ENCODE measurements around the gene AMPD2.

AMPD2 gene

DNA sequence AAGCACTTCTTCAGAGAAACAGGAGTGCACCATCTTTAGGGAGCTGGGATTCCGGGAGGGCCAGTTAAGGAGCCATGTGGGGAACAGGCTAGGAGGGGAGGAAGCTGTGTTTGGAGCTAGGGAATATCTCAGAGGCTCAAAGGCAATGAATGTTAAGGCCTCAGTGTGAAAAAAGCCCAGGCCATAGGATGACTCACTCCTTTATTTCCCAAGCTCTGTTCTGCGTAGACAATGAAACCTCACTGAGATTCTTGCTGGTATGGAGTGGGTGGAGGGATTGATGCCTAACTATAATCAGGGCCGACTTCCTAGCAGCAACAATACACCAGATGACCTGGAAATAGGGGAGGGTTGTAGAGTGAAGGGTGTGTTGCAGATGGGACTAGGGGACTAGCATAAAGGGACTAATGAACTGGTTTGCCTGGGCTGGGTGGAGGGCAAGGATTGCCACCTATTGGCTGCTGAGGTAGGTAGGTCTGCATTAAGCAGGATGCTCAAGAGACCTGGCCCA lies 2.3 kb upstream of the AMPD2 start:
- DNase-seq (ENCODE audit: low spot score), result no peak

DNA sequence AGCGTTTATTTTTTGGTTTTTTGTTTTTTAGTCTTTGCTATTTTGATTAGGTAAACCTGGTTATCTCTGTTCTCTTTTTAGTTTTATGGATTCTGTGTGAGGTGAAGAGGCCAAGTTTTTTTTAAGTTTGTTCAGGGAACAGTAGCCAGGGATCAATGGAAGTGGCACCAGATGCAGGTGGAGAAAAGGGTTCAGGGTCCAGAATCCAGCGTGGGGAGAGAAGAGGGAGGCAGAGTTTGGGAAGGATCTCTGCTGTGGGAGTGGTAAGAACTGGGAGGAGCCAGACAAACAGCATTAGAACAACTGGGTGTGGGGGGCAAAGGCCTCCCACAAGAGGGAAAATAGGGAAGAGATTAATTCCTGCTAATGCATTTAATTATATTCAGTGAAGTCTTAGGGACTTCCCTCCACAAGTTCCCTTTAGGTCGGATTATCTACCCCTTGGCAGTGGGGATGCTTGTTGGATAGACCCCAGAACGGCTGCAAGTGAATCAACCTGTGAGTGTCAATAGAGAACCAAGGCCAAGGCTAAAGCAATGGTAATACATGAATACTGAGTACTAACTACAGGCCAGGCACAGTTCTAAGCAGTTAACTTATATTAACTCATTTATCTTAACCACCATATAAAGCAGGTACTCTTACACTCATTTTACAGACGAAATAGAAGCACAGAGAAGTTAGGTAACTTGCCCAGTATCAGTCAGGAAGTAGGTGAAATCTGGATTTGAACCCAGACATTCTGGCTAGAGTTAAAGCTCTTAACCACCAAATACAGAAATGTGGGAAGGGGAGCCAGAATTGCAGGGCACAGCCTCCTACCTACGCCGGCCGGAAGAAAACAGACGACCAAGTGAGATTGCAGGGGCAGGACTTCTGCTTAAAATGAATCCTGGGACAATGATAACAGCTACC lies 719 bp upstream of the AMPD2 start:
- DNase-seq (ENCODE audit: low spot score), result no peak

DNA sequence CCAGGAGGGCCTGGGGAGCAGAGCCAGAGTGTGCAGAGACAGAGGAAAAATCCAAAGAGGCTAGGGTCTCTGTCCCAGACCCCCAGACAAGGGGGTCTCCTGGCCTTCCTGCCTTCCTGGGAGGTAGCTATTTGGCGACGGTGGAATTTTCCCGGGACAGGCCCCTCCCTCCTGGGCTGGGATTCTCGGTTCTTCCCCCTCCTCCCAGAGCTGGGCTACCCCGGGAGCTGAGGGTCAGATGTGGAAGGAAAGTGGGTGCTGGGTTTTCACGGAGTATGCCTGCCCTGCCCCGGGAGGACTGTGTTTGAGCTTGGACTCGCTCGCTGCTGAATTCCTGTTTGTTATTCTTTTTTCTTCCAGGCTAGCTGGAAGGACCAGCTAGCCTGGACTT lies 759 bp downstream of the AMPD2 start:
- peak; percentile 41 for DNase-seq (ENCODE audit: low spot score)

DNA sequence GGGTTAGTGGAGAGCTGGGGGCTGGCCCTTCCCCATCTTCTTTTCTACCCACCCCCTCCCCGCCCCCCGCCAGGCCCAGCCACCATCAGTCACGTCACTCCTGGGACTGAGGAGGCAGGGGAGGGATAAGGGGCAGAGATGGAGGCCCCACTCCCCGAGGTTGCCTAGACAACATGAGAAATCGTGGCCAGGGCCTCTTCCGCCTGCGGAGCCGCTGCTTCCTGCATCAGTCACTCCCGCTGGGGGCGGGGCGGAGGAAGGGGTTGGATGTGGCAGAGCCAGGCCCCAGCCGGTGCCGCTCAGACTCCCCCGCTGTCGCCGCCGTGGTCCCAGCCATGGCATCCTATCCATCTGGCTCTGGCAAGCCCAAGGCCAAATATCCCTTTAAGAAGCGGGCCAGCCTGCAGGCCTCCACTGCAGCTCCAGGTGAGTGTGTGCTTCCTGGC lies 1.2 kb downstream of the AMPD2 start:
- peak; percentile 85 for DNase-seq (ENCODE audit: low spot score)

DNA sequence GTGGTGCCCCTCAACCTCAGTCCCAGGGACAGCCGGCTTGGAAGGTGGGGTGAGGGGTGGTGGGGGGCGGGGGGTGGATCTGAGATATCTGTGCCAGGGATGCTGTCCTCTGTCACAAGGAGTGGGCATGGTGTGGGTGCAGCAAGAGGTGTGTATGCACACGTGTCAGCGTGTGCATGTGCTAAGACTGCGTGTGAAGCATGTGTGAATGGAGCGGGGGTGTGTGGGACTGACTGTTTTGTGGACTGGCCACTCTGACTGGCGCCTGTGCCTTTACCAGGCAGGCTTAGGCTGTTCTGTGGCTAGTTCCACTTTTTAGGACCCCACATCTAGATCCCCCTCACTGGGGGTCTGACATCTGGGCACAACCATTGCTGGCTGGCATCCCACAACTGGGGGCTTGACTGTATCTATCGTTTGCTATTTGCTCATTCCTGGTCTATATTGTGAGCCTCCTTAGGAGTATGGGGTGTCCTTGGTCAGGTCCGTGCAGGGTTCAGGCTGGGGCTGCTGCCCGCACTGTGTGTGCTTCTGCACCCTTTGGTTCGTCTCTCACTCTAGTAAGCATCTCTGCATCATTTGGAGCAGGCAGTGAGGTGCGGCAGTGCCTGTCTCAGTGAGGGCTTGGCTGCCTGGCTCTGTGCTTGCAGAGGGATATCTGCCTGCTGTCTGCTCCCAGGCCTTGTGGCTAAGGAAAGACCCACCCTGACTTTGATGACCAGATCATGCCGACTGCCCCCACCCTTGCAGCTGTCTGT lies 1.9 kb downstream of the AMPD2 start:
- DNase-seq (ENCODE audit: low spot score), result no peak

DNA sequence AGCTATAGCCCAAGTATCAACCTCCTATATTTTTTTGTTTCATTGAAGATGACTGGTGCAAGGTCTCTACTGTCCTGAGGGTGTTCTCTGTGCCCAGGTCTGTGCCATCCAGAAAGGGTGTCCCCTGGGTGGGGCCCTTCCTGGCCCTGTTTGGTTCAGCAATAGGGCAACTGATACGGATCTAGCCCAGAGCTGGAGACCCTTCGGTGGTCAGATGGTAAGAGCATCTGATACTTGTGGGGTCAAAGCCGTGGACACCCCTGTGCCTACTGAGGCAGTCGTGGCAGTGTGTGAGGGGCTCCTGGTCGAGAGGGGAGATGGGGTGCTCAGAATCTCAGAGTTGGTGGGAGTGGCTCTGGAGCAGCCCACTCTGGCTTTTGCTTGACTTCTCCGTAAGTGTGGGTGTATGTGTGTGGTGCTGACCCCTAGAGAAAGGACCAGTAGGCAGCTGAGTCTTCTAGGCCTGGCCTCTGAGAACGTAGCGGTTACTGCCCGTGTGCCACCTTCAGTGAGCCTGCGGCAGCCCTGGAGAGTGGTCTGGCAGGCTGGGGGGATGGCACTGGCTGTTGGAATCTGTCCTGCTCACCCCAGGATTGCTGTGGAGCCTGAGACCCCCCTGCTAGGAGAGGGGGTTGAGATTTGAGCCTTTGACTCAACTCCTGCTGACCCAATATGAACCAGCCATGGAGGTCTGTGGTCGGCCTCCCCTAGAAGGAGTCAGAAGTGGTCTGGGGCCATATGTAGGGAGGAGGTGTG lies 2.7 kb downstream of the AMPD2 start:
- DNase-seq (ENCODE audit: low spot score), result no peak

DNA sequence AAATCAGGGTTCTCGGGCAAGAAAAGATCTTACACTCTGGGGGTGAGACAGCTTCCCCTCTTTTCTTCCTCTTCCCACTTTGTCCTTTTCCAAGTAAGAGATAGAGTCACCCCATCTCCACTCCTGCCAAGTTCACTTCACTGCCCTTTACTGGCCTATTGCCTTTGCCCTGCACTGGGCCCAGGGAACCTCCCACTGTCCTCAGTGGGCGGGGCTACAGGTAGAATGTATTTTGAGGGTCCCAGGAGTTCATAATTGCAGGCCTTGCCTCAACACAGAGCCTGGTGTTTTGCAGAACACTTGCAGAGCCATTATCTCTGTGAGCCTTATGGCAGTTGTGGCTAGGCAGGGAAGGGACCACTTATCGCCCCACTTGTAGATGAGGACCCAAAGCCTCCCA lies 3.3 kb downstream of the AMPD2 start:
- no peak for DNase-seq (ENCODE audit: low spot score)

DNA sequence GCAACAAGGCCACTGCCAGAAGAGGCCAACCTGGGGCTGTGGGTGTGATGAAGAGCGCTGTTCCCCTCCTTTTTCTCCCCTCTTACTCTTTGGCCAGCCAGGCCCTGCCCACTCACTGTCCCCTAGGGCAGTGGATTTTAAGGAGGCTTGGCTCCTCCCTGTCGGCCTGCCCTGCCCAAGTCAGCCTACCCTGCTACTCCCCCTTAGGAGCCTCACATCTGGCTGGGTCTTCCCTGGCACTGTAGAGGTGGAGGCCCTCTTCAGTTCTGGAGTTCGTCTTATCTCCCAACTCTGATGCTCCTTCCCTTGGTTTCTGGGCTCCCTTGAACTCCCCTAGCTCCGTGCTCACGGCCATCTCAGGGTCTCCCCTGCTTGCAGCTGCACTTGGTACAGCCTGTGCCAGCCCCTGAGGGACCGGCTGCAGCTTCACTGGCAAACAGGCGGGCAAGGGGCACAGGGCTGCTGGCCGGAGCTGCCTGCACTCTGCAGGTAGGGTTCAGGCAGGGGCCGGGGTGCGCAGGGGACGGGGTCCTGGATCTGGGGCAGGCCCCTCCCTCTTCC lies 4.0 kb downstream of the AMPD2 start:
- peak; percentile 52 for DNase-seq (ENCODE audit: low spot score)

DNA sequence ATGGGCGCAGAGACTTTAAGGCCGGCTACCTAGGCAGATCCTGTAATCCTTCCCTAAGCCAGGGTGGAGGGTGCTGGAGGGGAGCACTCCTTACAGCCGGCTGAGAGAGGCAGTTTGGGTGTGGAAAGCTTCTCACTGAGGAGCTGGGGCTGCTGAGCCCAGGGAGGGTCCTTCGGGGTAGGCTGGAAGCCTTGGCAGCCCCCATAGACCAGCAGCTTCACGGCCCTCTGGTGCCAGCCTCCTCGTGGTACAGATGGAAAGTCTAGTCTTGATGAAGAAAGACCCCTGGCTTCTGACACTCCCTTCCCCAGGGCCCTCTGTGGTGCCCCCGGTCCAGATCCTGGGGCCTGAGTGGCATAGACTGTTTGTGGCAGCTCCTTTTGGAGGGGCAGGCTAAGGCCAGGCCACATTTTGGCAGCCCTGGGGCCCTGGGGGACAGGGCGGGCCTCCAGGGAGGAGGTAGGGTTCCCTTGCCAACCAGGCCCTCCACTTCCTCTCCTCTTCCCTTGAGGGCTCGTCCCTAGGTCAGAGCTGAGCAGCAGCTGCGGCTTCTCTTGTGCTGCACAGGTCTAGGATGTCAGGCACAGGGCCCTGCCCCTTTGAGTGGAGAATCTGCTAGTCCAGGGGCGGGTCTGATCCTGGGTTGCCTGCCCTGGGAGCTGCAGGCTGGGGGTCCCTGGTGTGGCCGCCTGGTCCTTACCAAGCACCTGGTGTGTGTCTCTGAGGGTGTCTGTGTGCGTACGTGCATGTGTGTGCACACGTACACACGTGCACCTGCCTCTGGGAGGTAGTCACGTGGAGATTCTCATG lies 4.8 kb downstream of the AMPD2 start:
- no peak for DNase-seq (ENCODE audit: low spot score)

DNA sequence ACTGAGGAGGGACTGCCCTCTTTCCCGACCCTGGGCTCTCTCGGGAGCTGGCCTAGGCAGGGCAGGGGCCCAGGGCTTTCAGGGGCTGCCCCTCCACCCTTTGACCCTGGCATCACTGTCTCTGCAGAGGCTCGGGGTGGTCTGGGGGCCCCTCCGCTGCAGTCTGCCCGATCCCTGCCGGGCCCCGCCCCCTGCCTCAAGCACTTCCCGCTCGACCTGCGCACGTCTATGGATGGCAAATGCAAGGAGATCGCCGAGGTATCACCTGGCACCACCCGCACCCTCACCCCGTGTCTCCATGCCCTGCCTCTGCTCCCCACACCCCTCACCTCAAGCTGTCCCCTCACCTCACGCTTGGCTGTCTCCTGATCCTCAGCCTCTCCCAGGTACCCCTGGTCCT lies 5.5 kb downstream of the AMPD2 start:
- no peak for DNase-seq (ENCODE audit: low spot score)

DNA sequence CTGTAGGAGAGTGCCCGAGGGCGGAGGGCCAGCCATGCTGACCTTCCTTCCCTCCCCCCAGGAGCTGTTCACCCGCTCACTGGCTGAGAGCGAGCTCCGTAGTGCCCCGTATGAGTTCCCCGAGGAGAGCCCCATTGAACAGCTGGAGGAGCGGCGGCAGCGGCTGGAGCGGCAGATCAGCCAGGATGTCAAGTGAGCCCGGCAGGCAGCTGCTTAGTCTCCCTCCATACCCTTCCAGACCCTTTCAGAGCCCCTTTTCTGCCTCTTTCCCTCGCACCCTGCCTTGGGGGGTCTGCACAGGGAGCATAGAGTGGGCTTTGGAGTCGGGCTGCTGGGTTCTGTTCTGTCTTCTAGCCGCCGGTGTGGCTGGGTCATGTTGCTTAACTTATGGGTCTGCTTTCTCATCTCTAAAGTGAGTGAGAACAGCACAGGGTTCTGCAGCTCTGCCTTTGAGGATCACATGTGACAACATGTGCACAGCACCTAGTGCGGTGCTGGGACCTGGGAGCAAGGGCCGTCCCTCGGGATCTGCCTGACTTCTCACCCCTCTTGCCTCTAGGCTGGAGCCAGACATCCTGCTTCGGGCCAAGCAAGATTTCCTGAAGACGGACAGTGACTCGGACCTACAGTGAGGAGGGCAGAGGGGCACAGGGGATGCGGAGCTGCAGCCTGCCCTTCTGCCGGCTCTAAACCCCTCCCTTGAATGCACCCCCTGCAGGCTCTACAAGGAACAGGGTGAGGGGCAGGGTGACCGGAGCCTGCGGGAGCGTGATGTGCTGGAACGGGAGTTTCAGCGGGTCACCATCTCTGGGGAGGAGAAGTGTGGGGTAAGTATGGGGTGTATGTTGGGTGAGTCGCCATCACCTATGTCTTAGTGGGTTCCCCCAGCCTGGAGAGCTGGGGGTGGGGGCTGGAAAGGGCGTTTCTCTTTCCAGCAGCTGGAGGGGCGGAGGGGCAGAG lies 6.2 kb downstream of the AMPD2 start:
- no peak for DNase-seq (ENCODE audit: low spot score)

DNA sequence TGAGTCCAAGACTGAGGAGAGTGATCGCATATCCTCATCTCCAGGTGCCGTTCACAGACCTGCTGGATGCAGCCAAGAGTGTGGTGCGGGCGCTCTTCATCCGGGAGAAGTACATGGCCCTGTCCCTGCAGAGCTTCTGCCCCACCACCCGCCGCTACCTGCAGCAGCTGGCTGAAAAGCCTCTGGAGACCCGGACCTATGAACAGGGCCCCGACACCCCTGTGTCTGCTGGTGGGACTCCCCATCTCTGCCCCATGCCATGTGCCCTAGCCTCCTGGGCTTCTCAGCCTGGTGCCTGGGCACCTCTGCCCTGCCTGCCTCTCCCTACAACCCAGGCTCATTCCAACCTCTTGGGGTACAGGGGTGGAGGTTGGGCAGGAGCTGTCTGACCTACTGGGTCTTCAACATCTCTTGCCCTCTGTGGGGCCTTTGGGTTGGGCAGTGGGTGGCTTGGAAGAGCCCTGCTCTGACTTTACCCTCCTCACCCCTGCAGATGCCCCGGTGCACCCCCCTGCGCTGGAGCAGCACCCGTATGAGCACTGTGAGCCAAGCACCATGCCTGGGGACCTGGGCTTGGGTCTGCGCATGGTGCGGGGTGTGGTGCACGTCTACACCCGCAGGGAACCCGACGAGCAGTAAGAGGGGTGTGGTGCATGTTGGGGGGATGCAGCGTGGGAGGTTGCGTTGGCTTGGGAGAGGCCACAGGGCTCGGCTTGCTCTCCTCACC lies 7.2 kb downstream of the AMPD2 start:
- no peak for DNase-seq (ENCODE audit: low spot score)

DNA sequence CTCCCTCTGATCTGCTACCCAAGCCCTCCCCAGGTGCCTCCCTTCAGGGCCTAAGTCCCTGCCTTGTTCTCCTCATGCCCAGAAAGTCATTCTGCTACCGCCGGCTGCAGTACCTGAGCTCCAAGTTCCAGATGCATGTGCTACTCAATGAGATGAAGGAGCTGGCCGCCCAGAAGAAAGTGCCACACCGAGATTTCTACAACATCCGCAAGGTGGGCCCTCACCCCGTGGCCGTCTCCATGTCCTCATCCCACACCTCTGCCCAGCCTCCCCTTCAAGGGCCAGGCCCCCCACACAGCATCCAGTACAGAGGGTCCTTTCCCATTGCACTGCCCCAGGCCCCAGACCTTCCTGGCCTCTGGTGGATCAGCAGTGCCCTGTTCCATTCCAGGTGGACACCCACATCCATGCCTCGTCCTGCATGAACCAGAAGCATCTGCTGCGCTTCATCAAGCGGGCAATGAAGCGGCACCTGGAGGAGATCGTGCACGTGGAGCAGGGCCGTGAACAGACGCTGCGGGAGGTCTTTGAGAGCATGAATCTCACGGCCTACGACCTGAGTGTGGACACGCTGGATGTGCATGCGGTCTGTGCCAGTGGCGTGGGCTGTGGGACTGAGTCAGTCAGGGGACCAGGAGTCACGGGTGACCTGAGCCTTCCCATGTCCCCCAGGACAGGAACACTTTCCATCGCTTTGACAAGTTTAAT lies 8.2 kb downstream of the AMPD2 start:
- DNase-seq (ENCODE audit: low spot score), result no peak

DNA sequence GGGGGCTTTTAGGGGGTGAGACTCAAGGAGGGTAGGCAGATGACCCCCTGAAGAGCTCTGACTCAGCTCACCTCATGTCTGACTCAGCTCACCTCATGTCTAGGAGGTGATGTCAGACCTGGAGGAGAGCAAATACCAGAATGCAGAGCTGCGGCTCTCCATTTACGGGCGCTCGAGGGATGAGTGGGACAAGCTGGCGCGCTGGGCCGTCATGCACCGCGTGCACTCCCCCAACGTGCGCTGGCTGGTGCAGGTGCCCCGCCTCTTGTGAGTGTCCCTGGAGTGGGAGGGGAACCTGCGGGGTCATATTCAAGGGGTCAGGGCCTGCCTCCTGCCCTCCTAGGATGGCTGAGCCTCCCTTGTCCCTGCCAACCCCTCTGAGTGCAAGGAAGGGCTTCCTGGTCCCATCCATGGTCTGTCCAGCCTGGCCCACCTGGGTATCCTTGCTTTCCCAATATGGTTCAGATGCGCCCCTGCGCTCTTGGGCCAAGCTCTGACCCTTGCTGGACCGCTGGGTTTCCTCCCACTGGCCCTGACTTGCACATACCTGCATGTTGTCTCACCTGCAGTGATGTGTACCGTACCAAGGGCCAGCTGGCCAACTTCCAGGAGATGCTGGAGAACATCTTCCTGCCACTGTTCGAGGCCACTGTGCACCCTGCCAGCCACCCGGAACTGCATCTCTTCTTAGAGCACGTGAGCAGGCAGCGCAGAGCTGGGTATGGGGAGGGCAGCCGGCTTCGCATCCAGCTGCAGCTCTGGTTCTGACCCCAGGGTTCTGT lies 9.1 kb downstream of the AMPD2 start:
- DNase-seq (ENCODE audit: low spot score), result no peak

DNA sequence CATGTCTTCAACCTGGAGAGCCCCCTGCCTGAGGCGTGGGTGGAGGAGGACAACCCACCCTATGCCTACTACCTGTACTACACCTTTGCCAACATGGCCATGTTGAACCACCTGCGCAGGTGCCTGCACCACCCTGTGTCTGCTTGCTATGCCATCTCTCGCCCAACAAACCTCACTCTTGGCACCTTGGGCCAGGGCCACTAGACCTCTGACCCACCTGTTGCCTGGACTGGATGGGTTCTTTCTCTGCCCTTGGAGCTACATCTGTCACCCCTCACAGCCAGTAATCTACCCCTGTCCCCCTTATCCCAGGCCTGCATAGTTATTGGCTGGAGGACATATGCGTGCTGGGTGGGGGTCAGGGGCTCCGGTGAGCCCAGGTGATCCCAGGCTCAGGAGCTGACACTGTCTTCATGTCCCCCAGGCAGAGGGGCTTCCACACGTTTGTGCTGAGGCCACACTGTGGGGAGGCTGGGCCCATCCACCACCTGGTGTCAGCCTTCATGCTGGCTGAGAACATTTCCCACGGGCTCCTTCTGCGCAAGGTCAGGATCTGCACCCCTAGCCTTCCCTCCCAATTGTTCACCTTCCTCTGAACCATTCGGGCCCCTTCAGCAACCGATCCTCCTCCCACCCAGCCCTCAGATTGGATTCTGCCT lies 9.9 kb downstream of the AMPD2 start:
- DNase-seq (ENCODE audit: low spot score), result no peak

DNA sequence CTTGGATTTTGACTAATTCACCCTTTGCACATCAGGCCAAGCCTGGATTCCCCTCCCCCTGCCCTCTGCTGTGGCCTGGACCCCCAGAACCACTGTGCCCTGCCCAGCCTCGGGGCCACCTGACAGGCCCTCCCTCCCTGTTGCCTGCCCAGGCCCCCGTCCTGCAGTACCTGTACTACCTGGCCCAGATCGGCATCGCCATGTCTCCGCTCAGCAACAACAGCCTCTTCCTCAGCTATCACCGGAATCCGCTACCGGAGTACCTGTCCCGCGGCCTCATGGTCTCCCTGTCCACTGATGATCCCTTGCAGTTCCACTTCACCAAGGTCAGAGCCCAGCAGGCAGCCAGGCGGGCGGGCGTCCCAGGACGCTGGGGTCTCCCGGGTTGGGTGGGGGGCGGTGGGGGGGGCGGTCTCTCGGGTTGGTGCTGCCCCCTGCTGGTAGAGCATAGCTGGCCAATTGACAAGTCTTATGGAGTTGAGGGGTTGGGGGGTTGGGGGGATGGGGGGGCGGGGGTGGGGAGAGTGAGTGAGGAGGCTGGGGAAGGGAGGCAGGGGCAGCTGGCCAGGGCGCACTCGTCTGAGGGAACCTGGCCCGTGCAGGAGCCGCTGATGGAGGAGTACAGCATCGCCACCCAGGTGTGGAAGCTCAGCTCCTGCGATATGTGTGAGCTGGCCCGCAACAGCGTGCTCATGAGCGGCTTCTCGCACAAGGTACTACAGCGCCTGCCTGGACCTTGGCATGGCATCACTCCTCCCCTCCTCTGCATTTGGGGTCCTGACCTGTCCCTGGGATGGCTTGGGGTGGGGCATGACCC lies 10.7 kb downstream of the AMPD2 start:
- no peak for DNase-seq (ENCODE audit: low spot score)
